ENCODE data around the gene MYO16.

DNA sequence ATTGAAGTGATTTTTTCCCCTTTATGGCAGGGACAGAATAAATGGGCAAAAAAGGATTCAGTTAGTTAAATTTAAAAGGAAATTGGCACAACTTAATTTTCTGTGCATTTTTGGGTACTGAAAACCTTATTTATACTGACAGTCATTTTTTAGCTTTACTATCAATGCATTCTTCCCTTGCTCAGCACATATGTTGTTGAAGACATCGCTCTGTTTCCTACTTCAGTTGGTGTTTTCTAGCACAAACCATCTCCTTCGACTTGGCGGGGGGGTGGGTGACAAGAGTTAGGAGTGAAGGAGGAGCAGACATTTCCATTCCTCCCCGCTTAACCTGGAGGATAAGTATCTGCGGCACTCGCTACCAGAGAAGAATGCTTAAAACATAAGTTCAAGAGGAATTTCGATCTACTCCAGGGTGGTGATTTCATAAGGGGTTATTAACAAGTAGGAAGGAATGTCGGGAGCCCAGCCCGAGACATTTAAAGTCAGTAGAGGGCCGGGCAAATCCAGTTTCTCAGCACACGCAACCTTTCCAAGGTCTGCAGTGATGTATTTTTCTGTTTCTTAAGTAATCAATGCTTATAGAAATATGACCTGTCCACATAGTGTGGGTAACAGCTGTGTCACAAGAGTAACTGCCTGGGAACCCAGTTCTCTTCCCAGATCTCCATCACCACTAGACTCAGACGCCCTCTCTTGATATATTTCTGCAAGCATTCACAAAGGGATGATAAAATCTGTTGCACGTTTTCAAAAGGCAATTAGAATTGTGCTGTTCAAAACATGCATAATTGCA is 525.8 kb downstream of the MYO16 start:
- TF ChIP-seq, protein P1, sequence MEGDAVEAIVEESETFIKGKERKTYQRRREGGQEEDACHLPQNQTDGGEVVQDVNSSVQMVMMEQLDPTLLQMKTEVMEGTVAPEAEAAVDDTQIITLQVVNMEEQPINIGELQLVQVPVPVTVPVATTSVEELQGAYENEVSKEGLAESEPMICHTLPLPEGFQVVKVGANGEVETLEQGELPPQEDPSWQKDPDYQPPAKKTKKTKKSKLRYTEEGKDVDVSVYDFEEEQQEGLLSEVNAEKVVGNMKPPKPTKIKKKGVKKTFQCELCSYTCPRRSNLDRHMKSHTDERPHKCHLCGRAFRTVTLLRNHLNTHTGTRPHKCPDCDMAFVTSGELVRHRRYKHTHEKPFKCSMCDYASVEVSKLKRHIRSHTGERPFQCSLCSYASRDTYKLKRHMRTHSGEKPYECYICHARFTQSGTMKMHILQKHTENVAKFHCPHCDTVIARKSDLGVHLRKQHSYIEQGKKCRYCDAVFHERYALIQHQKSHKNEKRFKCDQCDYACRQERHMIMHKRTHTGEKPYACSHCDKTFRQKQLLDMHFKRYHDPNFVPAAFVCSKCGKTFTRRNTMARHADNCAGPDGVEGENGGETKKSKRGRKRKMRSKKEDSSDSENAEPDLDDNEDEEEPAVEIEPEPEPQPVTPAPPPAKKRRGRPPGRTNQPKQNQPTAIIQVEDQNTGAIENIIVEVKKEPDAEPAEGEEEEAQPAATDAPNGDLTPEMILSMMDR (IDR thresholded peaks at IDR 0.05): no peak
- TF ChIP-seq ZFX (IDR thresholded peaks at IDR 0.05; ENCODE audit: borderline replicate concordance): no peak
